GM23338 (cell line): ENCODE results near the gene ITGA3. TPM values are rescaled to one million over a fixed set of nuclear protein-coding genes. Genes with fewer than 3 reads are reported as not detected.

Experiments used
- ATAC-seq: fragments of 200-7000 bp; cut with Tn5 transposase; 3 replicates; pipeline ENCODE4 v1.9.1; 2020
- DNase-seq: peaks from one replicate; pipeline ENCODE4 v3.0.0-alpha.2; 2015; ENCODE audit warnings: low spot score
- H2AFZ ChIP-seq: fragments of 200-600 bp; sonication (generic); 2 replicates; pipeline ENCODE4 v1.8.0; 2016; ENCODE audit warnings: antibody characterized with exemption, mild to moderate bottlenecking, moderate library complexity
- H3F3A ChIP-seq: fragments of 200-600 bp; sonication (generic); replicated peaks from 2 replicates; pipeline ENCODE4 v1.8.0; 2017; ENCODE audit warnings: antibody characterized with exemption, mixed run types, low read depth
- H3K27ac ChIP-seq: fragments of 200-600 bp; sonication (generic); 2 replicates; pipeline ENCODE4 v1.6.1; 2016; ENCODE audit warnings: low read depth
- H3K27me3 ChIP-seq: fragments of 200-600 bp; sonication (generic); 2 replicates; pipeline ENCODE4 v1.8.0; 2016; ENCODE audit warnings: mild to moderate bottlenecking, mixed run types, moderate library complexity; ENCODE audit not compliant: insufficient read depth
- H3K36me3 ChIP-seq: fragments of 200-600 bp; sonication (generic); 2 replicates; pipeline ENCODE4 v1.8.0; 2016; ENCODE audit warnings: mild to moderate bottlenecking; ENCODE audit not compliant: insufficient read depth
- H3K4me1 ChIP-seq: fragments of 200-600 bp; sonication (generic); 2 replicates; pipeline ENCODE4 v1.8.0; 2016; ENCODE audit warnings: mild to moderate bottlenecking, moderate library complexity; ENCODE audit not compliant: insufficient read depth
- H3K4me2 ChIP-seq: fragments of 200-600 bp; sonication (generic); 2 replicates; pipeline ENCODE4 v1.7.1; 2017; ENCODE audit warnings: mixed run types
- H3K4me3 ChIP-seq: fragments of 200-600 bp; sonication (generic); 2 replicates; pipeline ENCODE4 v1.6.1; 2016; ENCODE audit warnings: mixed run types
- H3K79me2 ChIP-seq: fragments of 200-600 bp; sonication (generic); replicated peaks from 2 replicates; pipeline ENCODE4 v1.8.0; 2017; ENCODE audit warnings: mild to moderate bottlenecking; ENCODE audit not compliant: insufficient read depth
- H3K9me2 ChIP-seq: fragments of 200-600 bp; sonication (generic); 2 replicates; pipeline ENCODE4 v1.8.0; 2017; ENCODE audit not compliant: insufficient read depth
- H4K20me1 ChIP-seq: fragments of 200-600 bp; sonication (generic); replicated peaks from 2 replicates; pipeline ENCODE4 v1.8.0; 2017; ENCODE audit warnings: mild to moderate bottlenecking; ENCODE audit not compliant: insufficient read depth
- H3K27ac Mint-ChIP-seq: 2 replicates; pipeline ENCODE4 v1.8.0; 2020; ENCODE audit warnings: inconsistent platforms, mild to moderate bottlenecking, moderate library complexity, mixed read lengths
- H3K27me3 Mint-ChIP-seq: 3 replicates; pipeline ENCODE4 v1.8.0; 2022; ENCODE audit warnings: low read depth, mild to moderate bottlenecking, moderate library complexity, mixed read lengths, inconsistent platforms; ENCODE audit not compliant: insufficient read depth, poor library complexity
- H3K36me3 Mint-ChIP-seq: 3 replicates; pipeline ENCODE4 v1.8.0; 2021; ENCODE audit warnings: low read depth, mild to moderate bottlenecking, inconsistent platforms, moderate library complexity, mixed read lengths
- H3K4me1 Mint-ChIP-seq: 3 replicates; pipeline ENCODE4 v1.8.0; 2020; ENCODE audit warnings: mild to moderate bottlenecking, inconsistent platforms, mixed read lengths
- H3K4me3 Mint-ChIP-seq: 3 replicates; pipeline ENCODE4 v1.8.0; 2021; ENCODE audit warnings: moderate library complexity, mild to moderate bottlenecking, inconsistent platforms, mixed read lengths
- H3K9me3 Mint-ChIP-seq: 3 replicates; pipeline ENCODE4 v1.8.0; 2020; ENCODE audit warnings: moderate library complexity, mild to moderate bottlenecking, inconsistent platforms, mixed read lengths
- CREB1 ChIP-seq: fragments of 250-450 bp; sonication (Bioruptor Pico); IDR thresholded peaks from 2 replicates; pipeline ENCODE4 v1.5.0; 2020; ENCODE audit warnings: low read depth, mild to moderate bottlenecking, moderate library complexity
- ETS1 ChIP-seq: IDR thresholded peaks from 2 replicates; pipeline ENCODE4 v1.6.1; 2016; ENCODE audit warnings: antibody characterized with exemption
- EZH2phosphoT487 ChIP-seq: fragments of 200-600 bp; sonication (generic); IDR thresholded peaks from one replicate; pipeline ENCODE4 v1.8.1; 2018; ENCODE audit warnings: antibody characterized with exemption; ENCODE audit not compliant: unreplicated experiment
- JUNB ChIP-seq: IDR thresholded peaks from one replicate; pipeline ENCODE4 v1.6.1; 2016; ENCODE audit warnings: antibody characterized with exemption; ENCODE audit not compliant: unreplicated experiment
- REST ChIP-seq: IDR thresholded peaks from one replicate; pipeline ENCODE4 v1.6.1; 2018; ENCODE audit warnings: antibody characterized with exemption; ENCODE audit not compliant: unreplicated experiment
- STAT1 ChIP-seq: IDR thresholded peaks from one replicate; pipeline ENCODE4 v1.6.1; 2016; ENCODE audit warnings: antibody characterized with exemption; ENCODE audit not compliant: unreplicated experiment
- ZNF114 ChIP-seq: fragments of 250-450 bp; sonication (Bioruptor Pico); IDR thresholded peaks from 2 replicates; pipeline ENCODE4 v1.5.0; 2020; ENCODE audit warnings: mild to moderate bottlenecking, moderate library complexity
- ZNF331 ChIP-seq: fragments of 250-450 bp; sonication (Bioruptor Pico); IDR thresholded peaks from 2 replicates; pipeline ENCODE4 v1.5.0; 2020; ENCODE audit warnings: low read depth, mild to moderate bottlenecking, moderate library complexity
- ZNF462 ChIP-seq: fragments of 250-450 bp; sonication (Bioruptor Pico); IDR thresholded peaks from 2 replicates; pipeline ENCODE4 v1.5.0; 2020; ENCODE audit warnings: mild to moderate bottlenecking, moderate library complexity
- polyA plus RNA-seq: library from polyadenylated mRNA; unstranded; fragments of >200 nt; fragmentation: Nextera tagmentation; extraction: Ambion mirVana; gene quantifications from 2 replicates; pipeline ENCODE4 v1.2.1, GENCODE V29; 2016
- total RNA-seq: library from RNA; depleted of rRNA; stranded (reverse); fragments of >200 nt; shearing (Covaris generic); gene quantifications from 2 replicates; pipeline ENCODE4 v1.2.3, GENCODE V29; 2014

Gene ITGA3
- total and polyA plus RNA-seq, 2 experiments from 2014 or later = 9.6 to 28.3 TPM

- no peak for DNase-seq
- H3K4me1 Mint-ChIP-seq = peaks cover 11% of the 10 kb centered on the region; the same call in 2 of the 3 replicates
- Histone ChIP-seq H3F3A (no peaks in the 10 kb centered on the region), H3K36me3 (no peaks in the 10 kb centered on the region), H3K4me1 (no peaks in the 10 kb centered on the region; the same call in 1 of the 2 replicates), H3K27ac (no peak overlapping the region), H3K4me3 (no peak overlapping the region), H3K9me2 (no peaks in the 10 kb centered on the region), H2AFZ (no peak overlapping the region), H3K27me3 (no peaks in the 10 kb centered on the region), H4K20me1 (no peaks in the 10 kb centered on the region; the same call in 1 of the 2 replicates), H3K79me2 (no peaks in the 10 kb centered on the region), H3K4me2 (no peak overlapping the region)
- no peak overlapping the region for H3K27ac Mint-ChIP-seq
- H3K36me3 Mint-ChIP-seq = peaks cover 22% of the 10 kb centered on the region
- TF ChIP-seq REST (no peak), CREB1 (no peak), ZNF462 (CRISPR knock-in tag) (no peak), EZH2phosphoT487 (no peak), ETS1 (no peak), JUNB (no peak), STAT1 (no peak), ZNF114 (no peak), ZNF331 (no peak)
- H3K9me3 Mint-ChIP-seq = no peaks in the 10 kb centered on the region; the same call in 2 of the 3 replicates
- no peak overlapping the region for H3K4me3 Mint-ChIP-seq
- ATAC-seq = no peak
- H3K27me3 Mint-ChIP-seq = no peaks in the 10 kb centered on the region
These were observed 22.5 kb downstream of the ITGA3 start for GRCh38 chr17:50078430-50078829.
